ENCODE results near the gene DAB2IP.

DNA sequence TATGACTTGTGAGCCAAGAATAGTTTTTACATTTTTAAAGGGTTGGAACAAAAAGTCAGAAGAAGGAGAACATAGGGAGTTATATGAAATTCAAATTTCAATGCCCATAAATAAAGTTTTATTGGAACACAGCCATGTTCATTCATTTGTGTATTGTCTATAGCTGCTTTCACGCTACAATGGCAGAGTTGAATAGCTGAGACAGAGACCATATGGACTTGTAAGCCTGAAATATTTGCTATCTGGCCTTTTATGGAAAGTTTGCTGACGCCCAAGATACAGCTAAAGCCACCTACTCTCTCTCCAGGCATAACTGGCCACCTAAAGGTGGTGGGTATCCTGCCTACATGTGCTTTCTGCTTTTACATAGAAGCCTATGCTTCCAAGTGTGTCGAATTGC is 10.9 kb downstream of the DAB2IP start:
- TF ChIP-seq POLR2A (IDR thresholded peaks at IDR 0.05) (no peak), POLR2AphosphoS5 (IDR thresholded peaks at IDR 0.05) (no peak), EP300 (IDR thresholded peaks at IDR 0.05) (no peak), CTCF (IDR thresholded peaks at IDR 0.05) (no peak)

Data from upper lobe of left lung (tissue), 4 donors.